Measurements from ENCODE around the gene SDCCAG8. TPM values are rescaled to one million over a fixed set of nuclear protein-coding genes. Genes with fewer than 3 reads are reported as not detected.

Gene SDCCAG8
- total RNA-seq, 4 donors from 2014 or later, result 17.5 to 37.6 (median 21.7) TPM

DNA sequence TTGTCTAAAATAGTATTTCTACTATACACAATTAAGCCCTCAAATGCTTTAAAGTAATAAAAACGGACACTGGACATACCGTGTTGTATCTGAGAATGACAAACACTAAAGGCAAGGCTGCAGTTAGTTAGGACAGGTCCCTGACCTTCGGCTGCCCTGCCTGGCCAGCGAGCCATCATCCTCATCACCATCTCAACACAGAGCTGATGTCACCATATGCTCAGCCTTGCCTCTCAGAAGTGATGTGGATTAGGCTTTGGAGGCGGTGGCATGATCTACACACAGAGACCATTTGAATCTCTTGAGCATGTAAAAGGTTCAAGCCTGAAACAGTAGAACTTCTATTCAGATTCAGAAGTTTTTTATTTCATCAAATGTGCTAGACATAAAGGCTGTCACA is 244.7 kb downstream of the SDCCAG8 start:
- DNase-seq, result no peak
- no peak for TF ChIP-seq POLR2A (IDR thresholded peaks at IDR 0.05)
- TF ChIP-seq, protein P1, sequence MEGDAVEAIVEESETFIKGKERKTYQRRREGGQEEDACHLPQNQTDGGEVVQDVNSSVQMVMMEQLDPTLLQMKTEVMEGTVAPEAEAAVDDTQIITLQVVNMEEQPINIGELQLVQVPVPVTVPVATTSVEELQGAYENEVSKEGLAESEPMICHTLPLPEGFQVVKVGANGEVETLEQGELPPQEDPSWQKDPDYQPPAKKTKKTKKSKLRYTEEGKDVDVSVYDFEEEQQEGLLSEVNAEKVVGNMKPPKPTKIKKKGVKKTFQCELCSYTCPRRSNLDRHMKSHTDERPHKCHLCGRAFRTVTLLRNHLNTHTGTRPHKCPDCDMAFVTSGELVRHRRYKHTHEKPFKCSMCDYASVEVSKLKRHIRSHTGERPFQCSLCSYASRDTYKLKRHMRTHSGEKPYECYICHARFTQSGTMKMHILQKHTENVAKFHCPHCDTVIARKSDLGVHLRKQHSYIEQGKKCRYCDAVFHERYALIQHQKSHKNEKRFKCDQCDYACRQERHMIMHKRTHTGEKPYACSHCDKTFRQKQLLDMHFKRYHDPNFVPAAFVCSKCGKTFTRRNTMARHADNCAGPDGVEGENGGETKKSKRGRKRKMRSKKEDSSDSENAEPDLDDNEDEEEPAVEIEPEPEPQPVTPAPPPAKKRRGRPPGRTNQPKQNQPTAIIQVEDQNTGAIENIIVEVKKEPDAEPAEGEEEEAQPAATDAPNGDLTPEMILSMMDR (IDR thresholded peaks at IDR 0.05), result no peak
- Histone ChIP-seq H3K36me3 (peaks cover 0 to 37% (median 0%) of the 10 kb centered on the region in 3 donors), H3K27me3 (no peaks in the 10 kb centered on the region), H3K27ac (no peak overlapping the region), H3K4me1 (peaks cover 0 to 11% (median 2%) of the 10 kb centered on the region in 3 donors), H3K4me3 (no peak overlapping the region), H3K9me3 (no peaks in the 10 kb centered on the region)
- intact Hi-C loops (cut with DNase I), result no loop called here
- WGBS, 2 donors, result 86 to 93% methylated on average over 5 of the region's 5 CpGs

DNA sequence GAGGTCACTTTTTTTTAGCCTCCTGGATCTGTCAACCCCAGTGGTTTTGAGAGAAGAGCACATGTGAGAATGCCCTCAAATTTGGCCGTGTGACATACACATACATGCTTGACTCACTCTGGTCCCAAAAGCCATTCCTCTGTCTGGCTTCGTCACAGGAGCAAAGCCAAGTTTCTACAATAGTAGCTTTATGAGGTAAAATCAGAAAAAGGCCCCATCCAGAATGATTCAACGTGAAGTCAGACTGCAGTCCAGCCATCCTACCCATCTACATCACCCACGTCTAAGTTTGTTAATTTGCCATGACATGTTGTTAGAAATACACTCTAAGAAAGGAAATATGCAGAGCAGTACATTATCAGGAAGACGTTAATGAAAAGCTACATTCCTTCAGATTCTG is 245.2 kb downstream of the SDCCAG8 start:
- Histone ChIP-seq H3K27ac (no peak overlapping the region), H3K9me3 (no peaks in the 10 kb centered on the region), H3K4me3 (no peak overlapping the region), H3K4me1 (peaks cover 0 to 6% (median 0%) of the 10 kb centered on the region in 3 donors), H3K27me3 (no peaks in the 10 kb centered on the region), H3K36me3 (peaks cover 0 to 35% (median 0%) of the 10 kb centered on the region in 3 donors)
- DNase-seq, result no peak
- intact Hi-C loops (cut with DNase I), result no loop called here
- WGBS, 2 donors, result 50 to 68% methylated on average over 5 of the region's 5 CpGs
- TF ChIP-seq, protein P1 (IDR thresholded peaks at IDR 0.05), result no peak
- no peak for TF ChIP-seq POLR2A (IDR thresholded peaks at IDR 0.05)

DNA sequence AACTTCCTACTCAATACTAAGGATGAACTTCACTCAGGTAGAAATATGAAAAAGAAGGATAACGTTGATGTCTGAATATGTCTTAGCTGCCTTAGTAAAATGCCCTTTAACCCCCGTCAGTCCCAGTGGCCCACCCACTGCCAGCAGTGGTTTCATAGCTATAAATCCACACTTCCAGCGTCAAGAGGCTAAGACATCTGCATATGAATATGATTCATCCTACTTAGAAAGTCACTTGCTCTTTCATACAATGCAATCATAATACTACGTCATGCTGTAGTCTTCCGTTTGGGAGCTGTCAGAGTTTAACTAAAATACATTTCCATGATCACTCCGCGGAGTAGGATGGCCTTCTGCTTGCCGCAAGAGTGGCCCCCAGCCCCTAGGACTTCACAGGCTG is 247.3 kb downstream of the SDCCAG8 start:
- TF ChIP-seq, protein P1 (IDR thresholded peaks at IDR 0.05), result no peak
- no peak for TF ChIP-seq POLR2A (IDR thresholded peaks at IDR 0.05)
- WGBS, 2 donors, result 89 to 93% methylated on average over 8 of the region's 8 CpGs
- Histone ChIP-seq H3K27me3 (no peaks in the 10 kb centered on the region), H3K36me3 (peaks cover 0 to 25% (median 0%) of the 10 kb centered on the region in 3 donors), H3K4me1 (no peaks in the 10 kb centered on the region), H3K27ac (no peak overlapping the region), H3K4me3 (no peak overlapping the region), H3K9me3 (no peaks in the 10 kb centered on the region)
- intact Hi-C loops (cut with DNase I), result no loop called here
- DNase-seq, result no peak

DNA sequence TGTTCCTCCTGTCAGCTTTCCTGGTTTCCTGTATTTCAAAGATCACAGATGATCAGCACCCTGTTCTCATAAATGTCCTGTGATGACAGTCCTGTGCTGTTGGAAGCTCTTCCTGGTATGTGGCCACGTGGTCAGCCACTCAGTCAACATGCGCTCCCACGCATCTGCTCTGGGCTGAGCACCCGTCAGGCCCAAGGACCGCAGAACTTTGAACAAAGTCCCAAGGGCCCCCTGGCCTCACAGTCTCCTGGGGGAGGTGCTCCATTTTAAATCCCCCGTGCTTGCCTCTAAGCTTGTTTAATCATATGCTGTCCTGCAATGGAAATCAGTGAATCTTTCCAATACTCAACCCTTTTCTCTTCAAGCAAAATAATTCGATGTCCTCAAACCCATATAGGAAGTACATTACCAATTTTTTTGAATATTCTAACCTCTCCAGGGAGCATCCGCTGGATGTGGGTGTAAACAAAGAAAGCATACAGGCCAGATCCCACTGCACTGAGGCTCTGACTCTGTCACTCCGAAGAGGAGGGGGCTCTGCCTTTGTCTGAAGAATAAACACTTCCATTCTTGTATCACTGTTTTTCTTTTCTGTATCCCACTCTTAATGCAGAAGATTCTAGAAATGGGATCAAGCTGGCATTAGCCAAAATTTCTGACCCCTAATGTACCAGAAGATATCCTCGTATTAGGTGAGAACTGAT is 250.3 kb downstream of the SDCCAG8 start:
- TF ChIP-seq, protein P1 (IDR thresholded peaks at IDR 0.05), result no peak
- no peak for TF ChIP-seq POLR2A (IDR thresholded peaks at IDR 0.05)
- H3K9me3 ChIP-seq, result no peaks in the 10 kb centered on the region
- no peaks in the 10 kb centered on the region for H3K27me3 ChIP-seq
- WGBS, 2 donors, result 72 to 80% methylated on average over 9 of the region's 10 CpGs
- no peak overlapping the region for H3K27ac ChIP-seq
- intact Hi-C loops (cut with DNase I), result no loop called here
- peaks cover 0 to 20% (median 0%) of the 10 kb centered on the region in 3 donors for H3K36me3 ChIP-seq
- no peaks in the 10 kb centered on the region for H3K4me1 ChIP-seq
- no peak for DNase-seq
- H3K4me3 ChIP-seq, result no peak overlapping the region

DNA sequence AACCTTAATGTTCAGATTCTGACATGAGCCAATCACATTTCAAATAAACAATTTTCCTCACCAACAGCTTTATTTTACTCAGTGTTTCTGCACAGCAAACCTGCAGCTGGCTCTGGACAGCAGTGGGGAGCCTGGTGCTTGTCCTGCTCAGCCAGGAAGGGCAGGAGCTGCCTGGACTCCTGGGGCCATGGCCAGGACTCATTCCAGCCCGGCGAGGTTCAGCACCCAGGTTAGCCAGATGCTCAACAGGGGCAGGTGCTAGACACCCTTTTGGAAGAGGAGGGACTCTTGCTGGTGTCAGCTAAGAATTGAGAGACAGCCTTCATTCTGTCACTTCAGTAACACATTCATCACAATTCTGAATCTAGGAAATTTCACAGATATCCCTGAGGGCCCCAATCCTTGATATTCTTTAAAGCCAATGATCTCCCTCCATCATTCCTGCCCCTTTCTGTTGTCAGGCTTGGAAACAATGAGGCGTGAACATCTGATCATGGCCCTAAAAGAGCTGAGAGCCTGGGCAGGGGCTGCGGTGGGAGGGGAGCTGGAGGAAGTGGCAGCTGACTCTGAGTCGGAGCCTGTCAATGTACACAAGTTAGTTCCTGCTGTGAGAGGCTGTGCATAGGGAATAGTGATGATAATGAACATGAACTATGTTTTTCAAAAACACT is 251.3 kb downstream of the SDCCAG8 start:
- peaks cover 0 to 22% (median 0%) of the 10 kb centered on the region in 3 donors for H3K36me3 ChIP-seq
- no peaks in the 10 kb centered on the region for H3K9me3 ChIP-seq
- 78 to 82% methylated on average over 3 to 4 of the region's 5 CpGs for WGBS, 2 donors
- H3K4me3 ChIP-seq, result no peak overlapping the region
- DNase-seq, result no peak
- H3K27ac ChIP-seq, result no peak overlapping the region
- intact Hi-C loops (cut with DNase I), result no loop called here
- no peaks in the 10 kb centered on the region for H3K4me1 ChIP-seq
- TF ChIP-seq, protein P1 (IDR thresholded peaks at IDR 0.05), result no peak
- TF ChIP-seq POLR2A (IDR thresholded peaks at IDR 0.05), result no peak
- no peaks in the 10 kb centered on the region for H3K27me3 ChIP-seq

Measured in esophagus squamous epithelium (tissue), 5 donors.